NCI-H1092 treated with DMSO at 0.1 percent for 48 hours (cell line): ENCODE measurements around the gene RASA2.

ENCODE experiments used
- DNase-seq: peaks from one replicate; lab custom pipeline; 2025; lab: John Stamatoyannopoulos, UW

Gene RASA2

DNA sequence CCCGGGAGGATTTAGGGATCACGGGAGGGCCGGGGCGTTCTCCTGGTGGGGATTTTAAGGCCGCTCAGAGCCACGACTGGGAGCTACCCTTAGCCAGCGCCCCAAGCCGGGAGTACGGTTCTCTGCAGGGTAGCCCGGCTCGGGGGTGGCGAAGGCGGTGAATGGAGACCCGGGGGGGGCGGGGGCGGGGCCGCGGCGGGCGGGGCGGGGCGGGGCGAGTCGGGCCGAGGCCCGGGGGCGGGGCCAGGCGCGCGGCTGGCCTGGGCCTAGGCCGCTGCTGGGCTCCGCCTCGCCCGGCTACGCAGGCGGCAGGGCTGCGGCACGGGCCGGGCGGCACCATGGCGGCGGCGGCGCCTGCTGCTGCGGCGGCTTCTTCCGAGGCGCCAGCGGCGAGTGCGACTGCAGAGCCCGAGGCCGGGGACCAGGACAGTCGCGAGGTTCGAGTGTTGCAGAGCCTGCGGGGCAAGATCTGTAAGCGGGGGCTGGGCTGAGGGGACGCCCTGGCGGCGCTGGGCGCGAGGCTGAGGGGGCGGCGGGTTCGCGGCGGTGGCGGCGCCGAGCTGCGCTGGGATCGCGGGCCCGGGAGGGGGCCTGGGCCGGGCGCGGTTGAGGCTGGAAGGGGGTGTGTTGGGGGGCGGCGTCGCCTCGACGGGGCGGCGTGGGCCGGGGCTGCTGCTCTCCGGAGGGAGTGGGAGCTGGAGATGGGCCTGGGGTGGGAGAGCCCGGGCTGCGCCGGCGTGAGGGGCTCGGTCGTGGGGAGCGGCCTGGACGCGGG lies at the start of gene RASA2:
Gene RASA2, plus strand, starts transcription at position 282 of the 775 bp plus-strand sequence. Its CDS starts 57 bp downstream, at position 339.
- DNase-seq = peak; percentile 79

DNA sequence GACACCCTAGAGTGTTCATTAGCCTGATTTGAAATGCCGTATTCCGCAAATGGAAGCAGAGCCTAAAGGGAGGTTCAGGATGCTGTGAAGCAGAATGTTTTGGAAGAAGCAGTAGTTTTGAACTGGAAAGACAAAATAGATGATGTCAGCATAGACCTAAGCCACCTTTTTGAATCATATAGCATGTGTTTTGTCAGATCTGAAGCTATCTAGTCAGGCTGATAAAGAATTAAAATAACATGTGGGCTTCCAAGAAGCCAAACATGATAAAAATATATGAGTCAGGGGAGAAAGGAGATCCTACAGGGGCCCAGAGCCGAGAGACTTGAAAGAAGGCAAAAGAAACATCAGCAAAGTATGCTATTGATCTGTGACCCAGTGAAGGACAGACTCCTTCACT lies 47.2 kb upstream of the RASA2 start:
- no peak for DNase-seq

GRCh38 chr3:141440942-141441341 lies 45.9 kb upstream of the RASA2 start:
- DNase-seq = no peak

GRCh38 chr3:141441381-141442364 lies 45.2 kb upstream of the RASA2 start:
- DNase-seq = peak; percentile 30

- DNase-seq = peak; percentile 17
These were observed 44.4 kb upstream of the RASA2 start for GRCh38 chr3:141442446-141442845.

DNA sequence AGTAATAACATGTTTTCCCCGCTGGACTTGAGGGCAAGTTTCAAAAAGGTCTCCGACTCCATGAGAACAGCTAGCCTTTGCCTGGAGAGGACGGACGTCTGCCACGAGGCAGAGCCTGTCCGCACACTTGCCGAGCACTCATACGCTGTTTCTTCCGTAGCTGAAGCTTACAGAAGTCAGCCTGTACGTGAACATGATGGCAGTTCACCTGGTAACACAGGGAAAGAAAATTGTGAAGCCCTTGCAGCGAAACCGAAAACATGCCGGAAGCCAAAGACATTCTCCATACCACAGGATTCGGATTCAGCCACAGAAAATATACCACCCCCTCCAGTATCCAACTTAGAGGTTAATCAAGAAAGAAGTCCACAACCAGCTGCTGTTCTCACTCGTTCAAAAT lies 43.9 kb upstream of the RASA2 start:
- no peak for DNase-seq

DNA sequence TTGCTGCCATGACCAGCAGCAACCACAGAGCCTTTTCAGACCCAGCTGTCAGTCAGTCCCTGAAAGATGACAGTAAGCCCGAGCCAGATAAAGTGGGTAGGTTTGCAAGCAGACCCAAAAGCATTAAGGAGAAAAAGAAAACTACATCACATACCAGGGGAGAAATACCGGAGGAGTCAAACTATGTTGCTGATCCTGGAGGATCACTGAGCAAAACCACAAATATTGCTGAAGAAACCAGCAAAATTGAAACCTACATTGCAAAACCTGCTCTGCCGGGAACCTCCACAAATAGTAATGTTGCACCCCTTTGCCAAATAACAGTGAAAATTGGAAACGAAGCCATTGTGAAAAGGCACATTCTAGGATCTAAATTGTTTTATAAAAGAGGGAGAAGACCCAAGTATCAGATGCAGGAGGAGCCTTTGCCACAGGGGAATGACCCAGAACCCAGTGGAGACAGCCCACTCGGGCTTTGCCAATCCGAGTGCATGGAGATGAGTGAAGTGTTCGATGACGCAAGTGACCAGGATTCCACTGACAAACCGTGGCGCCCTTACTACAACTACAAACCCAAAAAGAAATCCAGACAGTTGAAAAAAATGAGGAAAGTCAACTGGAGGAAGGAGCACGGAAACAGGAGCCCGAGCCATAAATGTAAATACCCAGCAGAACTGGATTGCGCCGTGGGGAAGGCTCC lies 42.1 kb upstream of the RASA2 start:
- DNase-seq = no peak

- no peak for DNase-seq
These were observed 40.8 kb upstream of the RASA2 start for GRCh38 chr3:141445990-141446389.

GRCh38 chr3:141446737-141447136 lies 40.1 kb upstream of the RASA2 start:
- no peak for DNase-seq

DNA sequence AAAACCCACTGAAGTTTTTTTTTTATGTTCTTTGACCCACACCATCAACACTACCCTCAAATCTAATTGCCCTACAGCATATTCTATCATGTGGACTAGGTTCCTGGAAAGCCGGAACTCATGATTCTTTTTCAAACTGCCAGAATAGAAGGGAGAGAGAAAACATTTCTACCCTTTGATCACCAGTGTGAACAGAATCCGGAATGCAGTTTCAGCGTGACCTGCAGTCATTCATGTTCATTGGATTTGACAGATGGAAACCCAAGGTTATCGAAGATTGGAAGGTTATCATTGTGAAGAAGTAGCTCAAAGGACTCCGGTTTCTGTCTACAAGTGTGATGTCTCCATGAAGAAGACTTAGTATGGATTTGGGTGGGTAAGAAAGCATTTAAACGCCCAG lies 39.4 kb upstream of the RASA2 start:
- DNase-seq = no peak

GRCh38 chr3:141448606-141449220 lies 38.1 kb upstream of the RASA2 start:
- DNase-seq = no peak

GRCh38 chr3:141449424-141449823 lies 37.4 kb upstream of the RASA2 start:
- no peak for DNase-seq

- no peak for DNase-seq
These were observed 36.0 kb upstream of the RASA2 start for GRCh38 chr3:141450727-141451375.

GRCh38 chr3:141452045-141452444 lies 34.8 kb upstream of the RASA2 start:
- peak; percentile 37 for DNase-seq

DNA sequence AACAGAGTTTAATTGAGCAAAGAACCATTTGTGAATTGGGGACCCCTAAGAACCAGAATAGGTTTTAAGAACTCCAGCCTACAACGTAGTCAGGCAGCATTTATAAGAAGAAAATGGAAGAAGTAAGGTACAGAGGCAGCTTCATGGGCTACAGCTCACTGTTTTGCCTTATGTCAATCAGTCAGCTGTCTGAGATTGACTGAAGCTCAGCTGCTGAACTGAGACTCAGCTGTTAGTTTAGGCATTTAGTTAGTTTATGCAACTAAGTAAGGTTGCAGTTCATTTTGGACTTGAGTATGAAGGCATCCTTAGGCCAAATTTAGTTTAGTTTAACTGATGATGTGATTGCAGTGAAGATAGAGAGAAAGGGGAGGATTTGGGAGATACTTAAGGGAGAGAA lies 34.1 kb upstream of the RASA2 start:
- DNase-seq = no peak

GRCh38 chr3:141454054-141454453 lies 32.8 kb upstream of the RASA2 start:
- DNase-seq = no peak

- peak; percentile 82 for DNase-seq
These were observed 31.8 kb upstream of the RASA2 start for GRCh38 chr3:141454906-141455602.

DNA sequence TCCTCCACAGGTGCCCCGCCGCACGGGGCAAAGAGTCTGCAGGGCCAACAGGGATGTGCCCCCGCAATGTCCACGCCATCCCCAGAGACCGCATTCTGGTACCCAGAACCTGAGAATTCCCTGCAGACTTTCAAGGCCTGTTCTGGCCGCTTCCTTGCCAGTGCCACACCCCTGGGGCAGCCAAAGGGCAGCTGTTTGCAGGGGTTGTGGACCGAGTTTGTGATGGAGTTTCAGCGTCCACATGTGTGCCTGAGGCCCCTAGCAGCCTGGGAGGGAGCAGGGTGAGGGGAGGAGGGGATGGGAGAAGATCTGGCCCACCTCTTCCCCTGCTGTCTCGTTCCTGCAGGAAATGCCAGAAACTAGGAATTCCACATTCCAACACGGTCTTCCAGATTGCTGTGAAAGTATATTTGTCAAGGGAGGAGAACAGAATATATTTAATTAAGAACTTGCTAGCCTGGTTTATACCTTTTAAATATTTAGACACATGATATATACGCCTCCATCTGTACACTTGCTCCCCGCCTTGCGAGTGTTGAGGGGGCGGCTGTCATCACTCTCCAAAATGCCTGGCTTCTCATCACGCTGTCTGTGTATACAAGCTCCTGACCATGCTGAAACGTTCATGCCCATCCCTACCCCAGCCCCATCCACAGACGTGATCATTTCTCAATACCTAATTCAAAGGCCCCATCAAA lies 31.1 kb upstream of the RASA2 start:
- DNase-seq = no peak

DNA sequence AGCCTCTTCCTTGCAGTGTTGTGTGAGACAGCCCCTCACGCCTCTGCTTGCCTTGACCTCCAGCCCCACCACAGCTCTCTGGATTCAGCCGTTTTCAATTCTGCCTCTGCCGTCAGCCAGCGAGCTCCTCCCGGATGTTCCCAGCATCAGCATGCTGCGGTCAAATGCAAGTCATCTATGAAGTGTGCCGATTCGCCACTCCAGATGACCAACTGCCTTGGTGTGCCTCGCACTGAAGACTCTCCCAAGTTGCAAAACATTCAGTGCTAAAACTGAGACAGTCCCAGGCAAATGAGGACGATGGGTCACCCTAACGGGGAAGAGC lies 30.6 kb upstream of the RASA2 start:
- DNase-seq = no peak

GRCh38 chr3:141457624-141458236 lies 29.1 kb upstream of the RASA2 start:
- no peak for DNase-seq
